ENCODE data around the gene TBC1D19.
"Not testable (repeated sequence)": the region's sequence is repeated elsewhere in the genome, so short reads cannot be mapped to it uniquely, and the experiment has no call there.

Gene TBC1D19

GRCh38 chr4:26685250-26685649 is 101.4 kb downstream of the TBC1D19 start:
- DNase-seq (ENCODE audit: low spot score): no peak

DNA sequence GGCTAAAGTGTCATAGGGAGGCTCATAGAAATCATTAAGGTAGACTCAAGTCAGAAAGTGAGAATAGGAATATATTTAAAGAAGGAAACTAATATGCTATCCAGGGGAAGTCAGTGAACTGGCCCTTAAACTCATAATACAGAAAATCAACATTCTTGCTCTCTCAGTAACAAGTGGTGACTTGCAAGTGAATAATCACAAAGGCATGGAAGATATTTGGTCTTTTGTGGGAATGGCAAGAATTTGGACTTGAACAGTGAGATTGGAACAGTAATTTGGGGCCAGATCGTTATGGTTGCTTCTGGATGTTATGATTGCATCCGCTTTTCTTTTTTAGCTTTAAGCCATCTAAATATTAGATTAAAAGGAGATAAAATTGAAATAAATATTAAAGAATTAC is 103.8 kb downstream of the TBC1D19 start:
- no peak for DNase-seq (ENCODE audit: low spot score)

- DNase-seq (ENCODE audit: low spot score): no peak
Measured at GRCh38 chr4:26690506-26690905, 106.6 kb downstream of the TBC1D19 start.

DNA sequence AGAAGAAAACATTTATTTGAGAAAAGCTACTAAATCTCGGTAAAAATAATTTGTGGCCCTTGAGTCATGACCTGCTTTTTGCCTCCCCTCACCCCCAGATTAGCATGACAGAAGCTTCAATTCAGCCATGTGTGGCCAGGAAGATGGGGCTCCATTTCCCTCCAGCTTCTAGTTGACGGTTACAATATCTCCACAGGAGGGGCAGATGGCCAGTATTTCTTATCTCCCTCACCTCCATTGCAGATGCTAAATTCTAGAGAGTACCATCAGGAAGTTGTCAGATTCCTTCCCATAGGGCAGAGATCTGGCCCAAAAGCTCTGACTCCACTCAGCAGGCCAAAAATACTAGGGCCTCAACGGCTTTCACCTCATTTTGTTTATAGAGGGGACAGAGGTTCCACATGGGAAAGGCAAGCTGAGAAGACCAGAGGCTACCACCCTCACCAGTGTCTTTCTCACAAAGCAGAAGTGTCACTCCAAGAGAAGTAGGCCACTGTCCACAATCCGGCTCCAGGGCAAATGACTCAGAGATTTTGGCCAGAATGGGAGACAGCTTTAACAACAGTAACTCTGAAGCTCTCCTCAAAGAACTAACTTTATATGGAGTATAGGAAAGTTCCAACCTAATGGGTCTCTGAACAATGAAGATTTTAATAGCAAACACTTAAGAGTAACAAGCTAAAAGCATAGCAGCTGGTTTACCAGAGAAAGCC is 108.3 kb downstream of the TBC1D19 start:
- no peak for DNase-seq (ENCODE audit: low spot score)

- not testable (repeated sequence) for DNase-seq (ENCODE audit: low spot score)
Measured at GRCh38 chr4:26694131-26694530, 110.2 kb downstream of the TBC1D19 start.

- DNase-seq (ENCODE audit: low spot score): no peak
Measured at GRCh38 chr4:26700110-26700509, 116.2 kb downstream of the TBC1D19 start.

DNA sequence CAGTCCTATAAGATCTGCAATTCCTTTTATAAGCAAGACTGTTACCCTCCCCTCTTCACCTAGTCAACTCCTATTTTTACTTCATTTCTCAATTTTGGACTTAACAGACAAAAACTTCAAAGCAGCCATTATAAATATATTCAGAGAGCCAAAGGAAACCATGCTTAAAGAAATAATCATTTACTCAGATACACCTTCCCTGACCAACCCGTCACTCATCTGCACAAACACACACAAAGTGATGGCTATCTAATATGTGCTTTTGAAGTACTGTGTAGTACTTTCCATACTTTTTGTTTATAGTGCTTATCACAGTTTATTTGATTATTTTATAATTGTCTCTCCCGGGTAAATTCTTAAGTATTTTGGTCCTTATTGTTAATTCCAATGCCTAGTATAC is 117.2 kb downstream of the TBC1D19 start:
- DNase-seq (ENCODE audit: low spot score): no peak

GRCh38 chr4:26701786-26702227 is 117.9 kb downstream of the TBC1D19 start:
- no peak for DNase-seq (ENCODE audit: low spot score)

- DNase-seq (ENCODE audit: low spot score): no peak
Measured at GRCh38 chr4:26707342-26707741, 123.5 kb downstream of the TBC1D19 start.

- DNase-seq (ENCODE audit: low spot score): no peak
Measured at GRCh38 chr4:26709246-26709645, 125.4 kb downstream of the TBC1D19 start.

DNA sequence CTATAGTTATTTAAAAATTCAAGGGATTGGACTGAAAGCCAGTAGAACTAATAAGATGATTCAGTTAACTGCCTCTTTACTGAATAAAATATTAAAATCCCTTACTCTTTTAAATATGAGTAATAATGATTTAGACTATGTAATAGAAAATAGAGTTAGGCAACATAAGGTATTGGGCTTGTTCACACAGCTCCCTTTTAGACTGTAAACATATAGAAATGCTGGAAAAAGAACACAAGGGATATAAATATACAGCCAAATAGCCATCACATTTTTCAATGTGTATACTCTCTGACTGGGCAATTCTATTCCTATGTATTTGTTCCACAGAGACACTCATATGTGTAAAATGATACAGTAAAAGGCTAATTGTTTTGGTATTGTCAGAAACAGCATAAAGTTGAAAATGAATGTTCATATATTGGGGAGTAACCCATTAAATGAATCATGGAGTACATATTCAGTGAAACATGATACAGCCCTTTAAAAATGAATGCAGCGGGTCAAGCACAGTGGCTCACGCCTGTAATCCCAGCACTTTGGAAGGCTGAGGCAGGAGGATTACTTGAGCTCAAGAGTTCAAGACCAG is 129.8 kb downstream of the TBC1D19 start:
- no peak for DNase-seq (ENCODE audit: low spot score)

DNA sequence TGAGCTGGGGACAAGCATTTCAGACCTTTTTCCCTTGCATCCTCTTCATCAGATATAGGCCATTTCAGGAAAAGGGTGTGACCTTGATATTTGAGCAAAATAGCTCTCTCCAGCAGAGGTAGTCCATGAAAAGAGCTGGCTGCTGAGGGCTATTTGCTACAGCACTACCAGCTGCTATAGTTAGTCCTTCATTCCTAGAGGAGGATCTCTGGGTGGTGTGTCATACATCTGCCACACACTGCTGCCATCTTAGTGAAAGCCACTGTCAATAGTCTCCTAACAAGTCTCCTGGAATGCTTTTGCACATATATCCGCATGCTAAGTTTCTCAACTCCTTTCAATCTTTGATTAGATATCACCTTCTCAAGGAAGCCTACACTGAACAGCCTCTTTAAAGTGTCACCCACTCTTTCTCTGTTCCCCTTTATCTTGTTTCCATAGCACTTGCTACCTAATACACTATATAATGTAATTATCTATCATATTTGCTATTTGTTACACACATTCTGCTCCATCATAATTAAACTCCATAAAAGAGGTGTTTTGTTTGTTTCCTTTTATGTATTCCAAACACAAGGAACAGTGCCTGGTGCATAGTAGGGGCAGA is 131.9 kb downstream of the TBC1D19 start:
- no peak for DNase-seq (ENCODE audit: low spot score)

GRCh38 chr4:26717332-26717731 is 133.4 kb downstream of the TBC1D19 start:
- no peak for DNase-seq (ENCODE audit: low spot score)

DNA sequence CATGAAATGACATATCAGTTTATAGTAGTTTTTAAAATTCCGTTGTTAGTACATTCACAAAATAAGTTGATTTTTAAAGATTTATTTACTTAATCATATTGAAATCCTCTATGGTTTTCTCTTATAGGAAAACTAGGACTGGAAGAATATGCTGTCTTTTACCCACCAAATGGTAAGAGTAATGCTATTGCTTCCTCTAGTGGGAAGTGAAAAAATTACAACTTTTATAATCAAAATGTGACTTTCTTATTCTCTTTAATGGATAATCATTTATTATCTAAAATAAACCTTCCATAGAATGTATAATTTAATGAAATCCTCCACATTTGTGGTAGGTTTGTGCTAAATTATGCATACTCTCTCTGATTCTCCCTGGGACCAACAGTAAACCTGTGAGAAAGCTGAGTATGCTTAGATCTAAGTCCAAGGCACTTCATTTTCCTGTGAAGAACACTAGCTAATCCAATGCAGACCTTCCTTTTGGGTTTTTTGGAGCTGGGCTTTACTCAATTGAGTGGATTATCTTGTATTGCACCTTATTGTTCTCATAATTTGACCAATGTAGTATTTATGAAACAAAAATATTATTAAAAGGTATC is 136.2 kb downstream of the TBC1D19 start:
- DNase-seq (ENCODE audit: low spot score): peak; percentile 32

GRCh38 chr4:26721685-26722084 is 137.8 kb downstream of the TBC1D19 start:
- no peak for DNase-seq (ENCODE audit: low spot score)

GRCh38 chr4:26723216-26723615 is 139.3 kb downstream of the TBC1D19 start:
- DNase-seq (ENCODE audit: low spot score): peak; percentile 14

DNA sequence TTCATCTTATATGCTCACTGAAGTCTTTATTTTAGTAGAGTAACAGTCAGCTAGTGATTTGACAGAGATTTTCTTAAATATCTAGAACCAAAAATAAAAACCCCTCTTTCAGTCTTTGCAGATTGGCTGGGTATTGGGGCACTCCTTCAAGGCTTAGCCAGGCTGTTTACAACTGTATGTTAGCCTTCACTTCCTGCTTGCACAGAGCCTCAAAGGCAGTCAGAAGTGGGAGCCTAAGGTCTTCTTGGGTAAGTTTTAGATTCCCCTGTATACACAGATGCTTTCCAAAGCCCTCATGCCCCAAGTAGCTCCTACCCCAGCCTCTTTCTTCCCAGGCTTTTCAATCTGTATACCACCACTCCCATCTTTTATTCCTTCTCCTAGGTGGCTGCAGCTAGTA is 140.7 kb downstream of the TBC1D19 start:
- no peak for DNase-seq (ENCODE audit: low spot score)

DNA sequence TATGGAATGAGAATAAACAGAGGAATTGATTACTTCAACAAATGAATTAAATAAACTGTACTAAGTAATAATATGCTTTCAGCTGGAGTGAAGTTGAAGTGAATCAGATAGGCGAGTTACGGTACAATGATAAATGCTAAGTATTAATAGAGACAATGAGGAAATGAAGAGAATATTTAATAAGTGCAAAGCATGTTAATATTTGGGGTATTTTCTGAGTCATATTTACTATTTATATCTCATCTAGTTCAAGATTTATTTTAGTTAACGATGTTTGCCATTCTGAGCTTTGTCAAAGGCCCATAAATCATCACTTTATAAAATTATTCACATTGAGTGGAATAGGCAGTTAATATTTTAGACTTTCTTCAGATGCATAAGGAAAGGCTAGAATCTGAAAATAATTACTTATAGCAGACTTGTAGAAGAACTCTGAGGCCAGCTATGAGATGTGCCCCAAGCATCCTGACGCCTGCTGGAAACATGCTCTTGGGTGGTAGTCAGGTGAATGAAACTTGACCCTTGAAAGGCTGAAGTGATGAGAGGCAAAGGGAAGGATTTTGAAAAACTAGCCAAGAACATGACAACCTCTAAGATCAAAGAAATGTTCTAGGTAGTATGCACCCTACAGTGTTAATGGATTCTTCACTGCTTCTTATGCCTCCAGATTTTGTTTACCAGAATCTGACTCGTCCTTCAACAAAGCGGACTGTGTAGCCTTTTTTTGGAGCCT is 142.9 kb downstream of the TBC1D19 start:
- no peak for DNase-seq (ENCODE audit: low spot score)

GRCh38 chr4:26727844-26728243 is 144.0 kb downstream of the TBC1D19 start:
- DNase-seq (ENCODE audit: low spot score): no peak

DNA sequence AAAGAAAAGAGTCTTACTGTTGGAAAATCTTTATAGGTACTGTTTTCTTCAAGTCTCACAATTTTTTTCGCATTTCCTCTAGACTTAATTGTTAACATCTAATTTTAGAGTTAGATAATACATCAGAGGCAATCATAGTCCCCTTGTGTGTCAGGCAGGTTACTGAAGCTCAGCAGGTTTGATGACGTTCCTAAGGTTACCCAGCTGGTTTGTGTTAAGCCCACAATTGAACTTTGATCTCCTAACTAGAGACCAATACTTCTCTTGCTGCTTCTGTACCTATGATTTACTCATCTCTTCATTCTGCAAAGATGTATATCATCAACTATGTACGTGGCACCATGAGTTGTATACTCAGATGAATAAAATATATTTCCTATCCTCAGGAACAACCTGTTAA is 145.1 kb downstream of the TBC1D19 start:
- DNase-seq (ENCODE audit: low spot score): no peak

- DNase-seq (ENCODE audit: low spot score): no peak
Measured at GRCh38 chr4:26729547-26729946, 145.7 kb downstream of the TBC1D19 start.

- DNase-seq (ENCODE audit: low spot score): no peak
Measured at GRCh38 chr4:26731351-26732035, 147.6 kb downstream of the TBC1D19 start.
